HEK293T (cell line): ENCODE data around the gene TXNDC8.

Source experiments
- CTBP1 ChIP-seq: fragments of 450-650 bp; IDR thresholded peaks from 2 replicates; pipeline ENCODE4 v1.6.1; 2016; ENCODE audit warnings: borderline replicate concordance
- FOXM1 ChIP-seq: fragments of 450-650 bp; IDR thresholded peaks from 2 replicates; pipeline ENCODE4 v1.6.1; 2017; ENCODE audit warnings: mild to moderate bottlenecking, borderline replicate concordance

DNA sequence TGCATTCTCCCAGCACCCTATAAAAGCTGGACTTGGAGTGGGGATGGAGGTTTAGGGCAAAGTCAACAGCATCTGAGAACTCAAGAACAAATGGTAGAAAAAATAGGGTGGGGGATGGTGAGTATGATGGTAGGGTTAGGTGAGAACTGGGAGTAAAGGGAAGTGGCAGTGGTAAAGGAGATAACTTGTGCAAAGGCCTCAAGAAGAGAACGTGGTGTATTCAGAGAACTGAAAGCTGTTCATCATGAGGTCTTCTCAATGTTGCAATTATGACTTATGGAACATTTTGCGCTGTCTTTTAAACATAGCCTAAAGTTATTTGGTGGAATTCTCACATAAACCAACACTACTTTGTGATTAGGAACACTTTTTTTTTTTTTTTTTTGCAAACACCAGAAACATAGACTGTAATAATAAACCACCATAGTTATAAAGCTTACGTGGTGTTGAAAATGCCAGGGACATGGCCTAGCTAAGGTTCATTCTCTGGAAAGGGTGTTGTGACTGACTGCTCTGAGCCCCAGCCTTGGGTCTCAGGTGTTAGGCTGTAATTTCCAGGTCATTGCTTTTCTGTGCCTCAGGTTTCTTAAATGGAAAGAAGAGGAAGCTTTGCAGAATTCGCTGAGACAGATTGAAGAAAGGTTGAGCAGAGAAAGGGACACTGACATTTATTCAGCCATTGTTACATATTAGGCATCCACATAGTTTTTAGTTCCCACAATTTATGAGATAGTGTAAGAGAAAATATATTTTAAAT, 19.2 kb upstream of the TXNDC8 start:
- TF ChIP-seq FOXM1 (no peak), CTBP1 (no peak)
